Kidney epithelial cell (primary cell): Measurements from ENCODE around the gene PLXNA2. TPM values are rescaled to one million over a fixed set of nuclear protein-coding genes. Genes with fewer than 3 reads are reported as not detected.

Source experiments
- DNase-seq: peaks from one replicate; pipeline ENCODE4 v3.0.0-alpha.2; 2010; ENCODE audit warnings: low read depth
- H3K27me3 ChIP-seq: 2 replicates; pipeline ENCODE4 v1.6.0; 2011; ENCODE audit warnings: low read length; ENCODE audit not compliant: control insufficient read depth, insufficient read depth
- H3K36me3 ChIP-seq: 2 replicates; pipeline ENCODE4 v1.5.1; 2011; ENCODE audit warnings: low read length; ENCODE audit not compliant: control insufficient read depth, insufficient read depth
- H3K4me3 ChIP-seq: 2 replicates; pipeline ENCODE4 v1.5.1; 2011; ENCODE audit warnings: low read depth, mild to moderate bottlenecking, control low read depth, low read length
- CTCF ChIP-seq: IDR thresholded peaks from 2 replicates; pipeline ENCODE4 v1.5.1; 2011; ENCODE audit warnings: mild to moderate bottlenecking, moderate library complexity, low read length, control low read depth, inconsistent platforms; ENCODE audit not compliant: insufficient read depth, poor library complexity, severe bottlenecking
- total RNA-seq: library from RNA; depleted of rRNA; stranded (reverse); fragments of >200 nt; gene quantifications from 2 replicates; pipeline ENCODE4 v1.2.3, GENCODE V29; 2015

The PLXNA2 gene
- total RNA-seq, 1 donor from 2014 or later, result 6.9 TPM

DNA sequence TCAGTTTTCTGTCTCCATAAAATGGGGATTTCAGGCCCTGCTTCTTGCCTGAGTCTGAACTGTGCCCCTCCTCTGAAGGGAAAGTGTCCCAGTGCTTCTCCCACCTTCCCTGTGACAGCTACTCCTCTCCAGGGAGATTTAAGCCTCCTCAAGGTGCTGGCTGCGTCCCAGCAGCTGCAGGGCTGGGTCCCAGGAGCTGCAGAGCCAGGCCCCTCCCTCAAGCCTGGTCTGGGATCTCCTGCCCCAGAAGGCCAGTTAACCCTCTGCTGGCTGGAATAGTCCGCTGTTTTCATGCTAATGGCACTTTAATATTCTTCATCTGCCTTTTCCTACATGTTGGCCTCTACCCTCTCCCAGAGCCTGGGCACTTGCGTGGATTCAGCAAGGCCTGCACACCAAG is 99.0 kb downstream of the PLXNA2 start:
- Histone ChIP-seq H3K36me3 (no peaks in the 10 kb centered on the region), H3K27me3 (no peaks in the 10 kb centered on the region), H3K4me3 (no peak overlapping the region)
- DNase-seq, result no peak
- no peak for TF ChIP-seq CTCF

DNA sequence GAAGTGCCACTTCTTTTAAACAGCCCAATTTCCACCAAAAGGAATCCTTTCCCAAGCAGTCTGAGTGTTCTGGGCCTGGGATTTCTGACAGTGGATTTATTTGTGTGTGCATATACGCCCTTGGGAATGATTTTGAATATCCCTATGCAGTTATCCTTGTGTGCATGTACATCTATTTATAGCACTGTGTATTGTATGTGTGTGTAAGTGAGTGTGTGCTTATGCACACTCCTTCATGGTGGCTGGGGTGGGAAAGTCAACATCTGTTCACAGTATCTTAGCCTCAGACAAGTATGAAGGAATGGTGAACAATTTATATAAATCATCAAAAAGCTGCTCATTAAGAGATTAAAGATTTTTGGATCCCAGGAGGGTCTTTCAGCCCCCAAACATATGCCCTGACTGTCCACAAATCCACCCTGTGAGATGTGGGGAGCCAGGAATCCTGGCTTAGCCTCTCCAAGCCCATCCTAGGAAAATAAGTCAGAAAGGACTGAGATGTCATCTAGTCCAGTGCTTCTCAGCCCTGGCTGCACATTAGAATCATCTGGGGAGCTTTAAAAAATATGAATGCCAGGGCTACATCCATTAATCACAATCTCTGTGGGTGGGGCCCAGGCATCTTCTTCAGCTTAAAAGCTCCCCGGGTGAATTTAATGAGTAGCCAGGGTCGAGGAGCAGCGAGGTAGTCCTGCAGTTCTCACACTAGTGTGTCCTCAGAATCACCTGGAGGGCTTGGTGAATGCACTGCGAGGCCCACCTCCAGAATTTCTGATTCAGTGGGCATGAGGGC is 101.4 kb downstream of the PLXNA2 start:
- H3K4me3 ChIP-seq, result no peak overlapping the region
- no peak for TF ChIP-seq CTCF
- H3K27me3 ChIP-seq, result no peaks in the 10 kb centered on the region
- no peak for DNase-seq
- no peaks in the 10 kb centered on the region for H3K36me3 ChIP-seq

DNA sequence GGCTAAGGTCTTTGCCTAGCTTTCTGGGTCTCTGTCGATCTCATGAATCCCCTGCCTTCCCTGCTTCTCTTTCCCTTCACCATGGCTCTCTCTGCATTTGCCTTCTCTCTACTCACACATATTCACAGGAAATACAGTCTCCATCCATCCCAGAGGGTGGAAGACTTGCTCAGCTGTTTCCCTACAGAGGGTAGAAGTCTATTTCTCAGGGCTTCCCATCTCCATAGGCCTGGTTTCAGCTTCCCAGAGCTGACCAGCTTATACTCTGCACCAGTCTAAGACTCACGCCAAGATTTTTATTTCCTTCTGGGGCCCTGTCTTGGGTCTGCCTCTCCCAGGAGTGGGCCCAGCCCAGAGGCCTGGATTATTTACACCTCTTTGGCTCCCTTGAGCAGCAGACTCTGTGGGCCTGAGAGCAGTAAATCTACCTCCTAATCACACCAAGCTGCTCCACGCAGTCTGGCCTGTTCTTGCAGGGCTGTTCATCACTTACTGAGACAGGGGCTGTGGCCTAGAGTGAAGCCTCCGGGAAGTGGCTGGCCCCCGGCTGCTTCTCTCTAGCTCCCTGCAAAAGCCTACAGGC is 102.5 kb downstream of the PLXNA2 start:
- no peaks in the 10 kb centered on the region for H3K27me3 ChIP-seq
- no peaks in the 10 kb centered on the region for H3K36me3 ChIP-seq
- H3K4me3 ChIP-seq, result no peak overlapping the region
- TF ChIP-seq CTCF, result no peak
- DNase-seq, result no peak

GRCh38 chr1:208139434-208140045 is 104.6 kb downstream of the PLXNA2 start:
- Histone ChIP-seq H3K27me3 (no peaks in the 10 kb centered on the region), H3K36me3 (no peaks in the 10 kb centered on the region), H3K4me3 (no peak overlapping the region)
- DNase-seq, result no peak
- no peak for TF ChIP-seq CTCF

- no peak for DNase-seq
- Histone ChIP-seq H3K27me3 (no peaks in the 10 kb centered on the region), H3K36me3 (no peaks in the 10 kb centered on the region), H3K4me3 (no peak overlapping the region)
- TF ChIP-seq CTCF, result no peak
Measured at GRCh38 chr1:208137193-208137592, 107.0 kb downstream of the PLXNA2 start.
